Peyer's patch (tissue), 4 donors: Measurements from ENCODE around the gene PPARGC1A.

Source experiments
- POLR2A ChIP-seq, 2 donors: fragments of 450-650 bp; IDR thresholded peaks; one replicate each; pipeline ENCODE4 v1.5.1; 2017; ENCODE audit warnings: antibody characterized with exemption in 2 of 2, mild to moderate bottlenecking in 2 of 2, moderate library complexity in 2 of 2
- TF ChIP-seq, protein P1 (sequence below), 6 experiments: fragments of 450-650 bp in 4 of 6; fragments of 200-600 bp in 2 of 6; sonication (generic) in 1 of 6; IDR thresholded peaks; one replicate each; pipeline ENCODE4 v1.5.1; 2017 to 2019; ENCODE audit warnings: antibody characterized with exemption in 6 of 6, mild to moderate bottlenecking in 3 of 6, moderate library complexity in 1 of 6

DNA sequence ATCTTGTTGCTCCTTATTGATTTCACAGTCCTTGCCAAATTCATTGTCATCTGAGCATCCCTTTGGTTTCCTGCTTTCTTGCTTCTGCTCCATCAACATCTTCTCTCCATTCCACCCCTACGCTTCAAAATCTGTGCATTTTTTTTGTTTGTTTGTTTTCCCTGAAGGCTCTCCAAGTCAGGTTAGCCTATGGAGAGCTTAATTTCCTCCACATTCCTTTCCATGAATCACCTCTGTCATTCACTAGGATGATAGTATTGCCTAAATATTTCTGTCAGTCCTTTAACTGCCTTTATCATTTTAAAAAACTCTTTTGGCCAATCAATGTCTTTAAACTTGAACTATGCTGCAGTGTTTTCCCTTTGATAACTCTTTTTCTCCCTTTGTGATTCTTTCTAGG lies 67.7 kb downstream of the PPARGC1A start:
- TF ChIP-seq, protein P1, sequence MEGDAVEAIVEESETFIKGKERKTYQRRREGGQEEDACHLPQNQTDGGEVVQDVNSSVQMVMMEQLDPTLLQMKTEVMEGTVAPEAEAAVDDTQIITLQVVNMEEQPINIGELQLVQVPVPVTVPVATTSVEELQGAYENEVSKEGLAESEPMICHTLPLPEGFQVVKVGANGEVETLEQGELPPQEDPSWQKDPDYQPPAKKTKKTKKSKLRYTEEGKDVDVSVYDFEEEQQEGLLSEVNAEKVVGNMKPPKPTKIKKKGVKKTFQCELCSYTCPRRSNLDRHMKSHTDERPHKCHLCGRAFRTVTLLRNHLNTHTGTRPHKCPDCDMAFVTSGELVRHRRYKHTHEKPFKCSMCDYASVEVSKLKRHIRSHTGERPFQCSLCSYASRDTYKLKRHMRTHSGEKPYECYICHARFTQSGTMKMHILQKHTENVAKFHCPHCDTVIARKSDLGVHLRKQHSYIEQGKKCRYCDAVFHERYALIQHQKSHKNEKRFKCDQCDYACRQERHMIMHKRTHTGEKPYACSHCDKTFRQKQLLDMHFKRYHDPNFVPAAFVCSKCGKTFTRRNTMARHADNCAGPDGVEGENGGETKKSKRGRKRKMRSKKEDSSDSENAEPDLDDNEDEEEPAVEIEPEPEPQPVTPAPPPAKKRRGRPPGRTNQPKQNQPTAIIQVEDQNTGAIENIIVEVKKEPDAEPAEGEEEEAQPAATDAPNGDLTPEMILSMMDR (IDR thresholded peaks at IDR 0.05) = no peak
- no peak for TF ChIP-seq POLR2A (IDR thresholded peaks at IDR 0.05)
